ENCODE data around the gene LMO2.
A peak's percentile ranks its signal among the peaks of the same experiment; 100 is the strongest.
"Not testable (repeated sequence)": the region's sequence is repeated elsewhere in the genome, so short reads cannot be mapped to it uniquely, and the experiment has no call there.

The LMO2 gene

GRCh38 chr11:33861386-33861785, 30.5 kb downstream of the LMO2 start:
- DNase-seq (ENCODE audit: low read depth), result no peak

GRCh38 chr11:33860926-33861325, 30.9 kb downstream of the LMO2 start:
- DNase-seq (ENCODE audit: low read depth), result no peak

- DNase-seq (ENCODE audit: low read depth), result no peak
Measured at GRCh38 chr11:33859306-33859705, 32.6 kb downstream of the LMO2 start.

- peak; percentile 51 for DNase-seq (ENCODE audit: low read depth)
Measured at GRCh38 chr11:33857933-33858371, 33.9 kb downstream of the LMO2 start.

GRCh38 chr11:33855500-33855899, 36.4 kb downstream of the LMO2 start:
- DNase-seq (ENCODE audit: low read depth), result no peak

GRCh38 chr11:33848717-33849390, 43.0 kb downstream of the LMO2 start:
- no peak for DNase-seq (ENCODE audit: low read depth)

GRCh38 chr11:33847251-33847650, 44.6 kb downstream of the LMO2 start:
- no peak for DNase-seq (ENCODE audit: low read depth)

GRCh38 chr11:33844236-33844635, 47.6 kb downstream of the LMO2 start:
- DNase-seq (ENCODE audit: low read depth), result no peak

- no peak for DNase-seq (ENCODE audit: low read depth)
Measured at GRCh38 chr11:33843018-33843417, 48.9 kb downstream of the LMO2 start.

- no peak for DNase-seq (ENCODE audit: low read depth)
Measured at GRCh38 chr11:33842236-33842915, 49.5 kb downstream of the LMO2 start.

- not testable (repeated sequence) for DNase-seq (ENCODE audit: low read depth)
Measured at GRCh38 chr11:33838234-33838633, 53.6 kb downstream of the LMO2 start.

GRCh38 chr11:33837334-33837733, 54.5 kb downstream of the LMO2 start:
- not testable (repeated sequence) for DNase-seq (ENCODE audit: low read depth)

GRCh38 chr11:33835143-33835878, 56.6 kb downstream of the LMO2 start:
- peak; percentile 13 for DNase-seq (ENCODE audit: low read depth)

GRCh38 chr11:33832676-33833075, 59.2 kb downstream of the LMO2 start:
- no peak for DNase-seq (ENCODE audit: low read depth)

- DNase-seq (ENCODE audit: low read depth), result no peak
Measured at GRCh38 chr11:33830903-33831648, 60.8 kb downstream of the LMO2 start.

- peak; percentile 67 for DNase-seq (ENCODE audit: low read depth)
Measured at GRCh38 chr11:33829430-33830141, 62.3 kb downstream of the LMO2 start.

- no peak for DNase-seq (ENCODE audit: low read depth)
Measured at GRCh38 chr11:33828604-33829429, 63.1 kb downstream of the LMO2 start.

- no peak for DNase-seq (ENCODE audit: low read depth)
Measured at GRCh38 chr11:33827206-33827605, 64.7 kb downstream of the LMO2 start.

GRCh38 chr11:33825854-33826560, 65.9 kb downstream of the LMO2 start:
- no peak for DNase-seq (ENCODE audit: low read depth)

- DNase-seq (ENCODE audit: low read depth), result not testable (repeated sequence)
Measured at GRCh38 chr11:33822981-33823380, 68.9 kb downstream of the LMO2 start.

All from fibroblast of the conjunctiva (primary cell).